ENCODE measurements around the gene CD83. TPM values are rescaled to one million over a fixed set of nuclear protein-coding genes. Genes with fewer than 3 reads are reported as not detected.

CD83 gene
- total and polyA plus RNA-seq, 2 of the 8 experiments (the other 6 are each of a cell fraction or from before 2014, with no cell fraction given): 4.6 to 8.5 TPM

GRCh38 chr6:14129575-14129974, 12.0 kb downstream of the CD83 start:
- FAIRE-seq: peak; percentile 66
- H3K4me1 ChIP-seq (replicated peaks in 1 of 4; ENCODE audit: control insufficient read depth in 3 of 4, insufficient read depth in 4 of 4, low read length in 3 of 4): peaks cover 4 to 19% (median 16%) of the 10 kb centered on the region in 4 experiments
- 35% methylated on average over 7 of the region's 7 CpGs; no CpG with 5 or more reads in 1 of the 2 experiments for WGBS, 2 experiments (ENCODE audit: extremely low coverage in 1 of 2, insufficient coverage in 1 of 2, insufficient read length in 1 of 2, insufficient replicate concordance in 2 of 2, low coverage in 1 of 2, low lambda C conversion rate in 2 of 2, missing lambda C conversion rate in 1 of 2)

More at GRCh38 chr6:14129575-14129974, 12.0 kb downstream of the CD83 start:
- Histone ChIP-seq H3K23ac (ENCODE audit: insufficient read length) (no peak overlapping the region), H4K5ac (ENCODE audit: insufficient read length, low read depth, low read length) (no peak overlapping the region), H3K27me3 (replicated peaks in 1 of 4; ENCODE audit: control insufficient read depth in 3 of 4, extremely low read depth in 1 of 4, insufficient read depth in 3 of 4, low read length in 3 of 4) (no peaks in the 10 kb centered on the region; a peak in 1 of 7 replicates), H3K18ac (ENCODE audit: extremely low read depth, low read length) (no peak overlapping the region), H3K14ac (ENCODE audit: insufficient read length) (no peak overlapping the region), H3K9ac (replicated peaks in 1 of 4; ENCODE audit: extremely low read depth in 1 of 4, low read depth in 3 of 4, low read length in 3 of 4) (no peak overlapping the region), H2BK120ac (replicated peaks; ENCODE audit: low read depth, low read length) (no peak overlapping the region), H2BK5ac (ENCODE audit: low read depth, low read length) (no peak overlapping the region), H3K9me3 (ENCODE audit: insufficient read depth in 2 of 2, low read depth in 1 of 2, low read length in 1 of 2) (no peaks in the 10 kb centered on the region), H2BK12ac (ENCODE audit: low read depth, low read length) (no peak overlapping the region; the same call in 1 of the 2 replicates), H4K8ac (ENCODE audit: extremely low read depth, insufficient read depth, low read length) (no peak overlapping the region), H3K36me3 (ENCODE audit: control insufficient read depth in 2 of 4, insufficient read depth in 4 of 4, low read length in 3 of 4) (no peaks in the 10 kb centered on the region), H3K27ac (ENCODE audit: low read depth, low read length) (no peak overlapping the region), H2AFZ (ENCODE audit: low read length) (peak overlapping the region; percentile 72), H3K23me2 (ENCODE audit: low read depth, low read length) (no peaks in the 10 kb centered on the region; the same call in 1 of the 2 replicates), H3K79me1 (ENCODE audit: low read depth, low read length) (no peaks in the 10 kb centered on the region), H2BK15ac (ENCODE audit: low read length) (no peak overlapping the region), H2AK5ac (ENCODE audit: low read depth, low read length) (no peak overlapping the region), H4K20me1 (replicated peaks in 1 of 2; ENCODE audit: control insufficient read depth in 1 of 2, insufficient read depth in 2 of 2, low read length in 2 of 2) (no peaks in the 10 kb centered on the region), H3K4me3 (ENCODE audit: extremely low read depth in 1 of 4, insufficient read depth in 2 of 4, low read depth in 3 of 4, low read length in 4 of 4) (no peak overlapping the region), H2BK20ac (ENCODE audit: low read length) (no peak overlapping the region), H3K56ac (replicated peaks; ENCODE audit: insufficient read length, low read depth, low read length) (no peak overlapping the region), H4K91ac (replicated peaks; ENCODE audit: insufficient read length, low read length) (no peak overlapping the region), H3K4ac (replicated peaks; ENCODE audit: insufficient read length, low read depth, low read length) (no peak overlapping the region), H3K4me2 (ENCODE audit: insufficient read depth in 1 of 2, low read depth in 2 of 2, low read length in 2 of 2) (peak overlapping the region in 1 of 2 experiments; percentile 23; a peak in 1 of 4 replicates), H3K79me2 (ENCODE audit: control insufficient read depth in 1 of 2, insufficient read depth in 2 of 2, low read length in 2 of 2) (no peaks in the 10 kb centered on the region; a peak in 1 of 4 replicates)
- peak in 1 of 2 experiments; percentile 27 for DNase-seq (ENCODE audit: low read depth in 1 of 2, low spot score in 2 of 2)
- ChIA-PET POLR2A (ENCODE audit: partially characterized antibody) (no interaction called here), CTCF (ENCODE audit: partially characterized antibody) (interaction anchor here (0.6 to 3.5 kb wide), 28 partner anchors 10 to 1421 kb away, joined by 3 to 49 read pairs (median 3); no protein-coding TSS in a partner anchor)
- no peak for TF ChIP-seq SIX5 (IDR thresholded peaks at IDR 0.05; ENCODE audit: low read depth, low read length)
- no peak for TF ChIP-seq EP300 (IDR thresholded peaks at IDR 0.05; ENCODE audit: borderline replicate concordance in 1 of 2, low read depth in 2 of 2, low read length in 2 of 2)
- TF ChIP-seq JUN (IDR thresholded peaks at IDR 0.05; ENCODE audit: low read depth, low read length): no peak
- TF ChIP-seq NRF1 (IDR thresholded peaks at IDR 0.05; ENCODE audit: low read depth, low read length): no peak
- TF ChIP-seq MAX (IDR thresholded peaks at IDR 0.05): no peak
- no peak for TF ChIP-seq TEAD4 (IDR thresholded peaks at IDR 0.05; ENCODE audit: low read depth, low read length)
- peak; percentile 85 to 88 for TF ChIP-seq RAD21 (IDR thresholded peaks at IDR 0.05 in 1 of 2, conservative IDR thresholded peaks at IDR 0.05 in 1 of 2; ENCODE audit: low read depth in 2 of 2, low read length in 2 of 2)
- TF ChIP-seq KDM5A (IDR thresholded peaks at IDR 0.05; ENCODE audit: low read length): no peak
- TF ChIP-seq CTCF (IDR thresholded peaks at IDR 0.05; ENCODE audit: control extremely low read depth in 1 of 3, insufficient read depth in 1 of 3, low read depth in 1 of 3, low read length in 3 of 3): peak; percentile 58 to 75 (median 66)
- no peak for TF ChIP-seq CBX8 (IDR thresholded peaks at IDR 0.05; ENCODE audit: borderline replicate concordance, low read depth, low read length)
